Measurements from ENCODE around the gene DNAJA3.

Gene DNAJA3

GRCh38 chr16:4428500-4428899 lies 2.8 kb downstream of the DNAJA3 start:
- no peak overlapping the region for H2BK12ac ChIP-seq (ENCODE audit: low read length)
- peaks cover 0 to 3% of the 10 kb centered on the region in 2 experiments for H3K4me1 ChIP-seq (ENCODE audit: control insufficient read depth in 1 of 2, insufficient read depth in 2 of 2, low read length in 2 of 2)
- no peak overlapping the region for H2AK5ac ChIP-seq (ENCODE audit: low read length)
- peaks cover 6 to 9% of the 10 kb centered on the region in 2 experiments for H3K36me3 ChIP-seq (ENCODE audit: control insufficient read depth in 1 of 2, insufficient read depth in 2 of 2, low read length in 2 of 2)
- no peak overlapping the region for H3K4me3 ChIP-seq (ENCODE audit: low read depth, low read length)
- no peak overlapping the region for H3K23ac ChIP-seq (ENCODE audit: low read length)
- no peak for DNase-seq
- no peak overlapping the region for H3K18ac ChIP-seq (ENCODE audit: low read length)
- H4K91ac ChIP-seq (ENCODE audit: low read depth, low read length) = no peak overlapping the region
- no peak overlapping the region for H3K4me2 ChIP-seq (ENCODE audit: low read length)
- peaks cover 11% of the 10 kb centered on the region for H3K79me1 ChIP-seq (ENCODE audit: low read length)
- no peak overlapping the region for H3K4ac ChIP-seq (ENCODE audit: low read depth, low read length)
- peaks cover 7% of the 10 kb centered on the region for H3K79me2 ChIP-seq (ENCODE audit: control insufficient read depth, insufficient read depth, low read length, poor library complexity)
- no CpG with 5 or more reads among the region's 7 CpGs for WGBS (ENCODE audit: extremely low coverage, insufficient coverage, insufficient read length)
- H3K14ac ChIP-seq (ENCODE audit: low read length) = no peak overlapping the region
- no peaks in the 10 kb centered on the region for H3K9me3 ChIP-seq (ENCODE audit: insufficient read depth, low read depth, low read length)
- H4K8ac ChIP-seq (ENCODE audit: low read depth, low read length) = no peak overlapping the region
- H3K9ac ChIP-seq (ENCODE audit: low read length) = no peak overlapping the region
- H2AFZ ChIP-seq (ENCODE audit: insufficient read depth, low read length, poor library complexity) = no peak overlapping the region
- H3K27me3 ChIP-seq (ENCODE audit: insufficient read depth, low read length) = no peaks in the 10 kb centered on the region
- no peak overlapping the region for H3K27ac ChIP-seq (ENCODE audit: low read depth, low read length)
- no peak overlapping the region for H4K12ac ChIP-seq (ENCODE audit: low read depth, low read length)
- H2BK5ac ChIP-seq (ENCODE audit: low read depth, low read length, poor library complexity) = no peak overlapping the region
- H2BK120ac ChIP-seq (ENCODE audit: insufficient read depth, low read length, poor library complexity) = no peak overlapping the region

GRCh38 chr16:4431023-4431422 lies 5.4 kb downstream of the DNAJA3 start:
- no peak overlapping the region for H3K9ac ChIP-seq (ENCODE audit: low read length)
- H3K4me3 ChIP-seq (ENCODE audit: low read depth, low read length) = no peak overlapping the region
- H3K4me1 ChIP-seq (ENCODE audit: control insufficient read depth in 1 of 2, insufficient read depth in 2 of 2, low read length in 2 of 2) = peaks cover 0 to 3% of the 10 kb centered on the region in 2 experiments
- no peak overlapping the region for H4K91ac ChIP-seq (ENCODE audit: low read depth, low read length)
- H3K23ac ChIP-seq (ENCODE audit: low read length) = no peak overlapping the region
- no peak overlapping the region for H3K4ac ChIP-seq (ENCODE audit: low read depth, low read length)
- H2BK120ac ChIP-seq (ENCODE audit: insufficient read depth, low read length, poor library complexity) = no peak overlapping the region
- H4K12ac ChIP-seq (ENCODE audit: low read depth, low read length) = no peak overlapping the region
- no peak overlapping the region for H3K4me2 ChIP-seq (ENCODE audit: low read length)
- DNase-seq = no peak
- H3K27ac ChIP-seq (ENCODE audit: low read depth, low read length) = no peak overlapping the region
- H3K14ac ChIP-seq (ENCODE audit: low read length) = no peak overlapping the region
- peaks cover 11 to 21% of the 10 kb centered on the region in 2 experiments for H3K36me3 ChIP-seq (ENCODE audit: control insufficient read depth in 1 of 2, insufficient read depth in 2 of 2, low read length in 2 of 2)
- no peaks in the 10 kb centered on the region for H3K27me3 ChIP-seq (ENCODE audit: insufficient read depth, low read length)
- no peaks in the 10 kb centered on the region for H3K9me3 ChIP-seq (ENCODE audit: insufficient read depth, low read depth, low read length)
- no peak overlapping the region for H4K8ac ChIP-seq (ENCODE audit: low read depth, low read length)
- H3K79me1 ChIP-seq (ENCODE audit: low read length) = peaks cover under 1% of the 10 kb centered on the region
- WGBS (ENCODE audit: extremely low coverage, insufficient coverage, insufficient read length) = no CpG with 5 or more reads among the region's 9 CpGs
- H2BK12ac ChIP-seq (ENCODE audit: low read length) = no peak overlapping the region
- no peak overlapping the region for H2AK5ac ChIP-seq (ENCODE audit: low read length)
- H2AFZ ChIP-seq (ENCODE audit: insufficient read depth, low read length, poor library complexity) = no peak overlapping the region
- H2BK5ac ChIP-seq (ENCODE audit: low read depth, low read length, poor library complexity) = no peak overlapping the region
- peaks cover 2% of the 10 kb centered on the region for H3K79me2 ChIP-seq (ENCODE audit: control insufficient read depth, insufficient read depth, low read length, poor library complexity)
- no peak overlapping the region for H3K18ac ChIP-seq (ENCODE audit: low read length)

GRCh38 chr16:4433228-4433627 lies 7.6 kb downstream of the DNAJA3 start:
- no peak overlapping the region for H3K18ac ChIP-seq (ENCODE audit: low read length)
- H3K4ac ChIP-seq (ENCODE audit: low read depth, low read length) = no peak overlapping the region
- H2BK5ac ChIP-seq (ENCODE audit: low read depth, low read length, poor library complexity) = no peak overlapping the region
- H4K12ac ChIP-seq (ENCODE audit: low read depth, low read length) = no peak overlapping the region
- H3K27me3 ChIP-seq (ENCODE audit: insufficient read depth, low read length) = no peaks in the 10 kb centered on the region
- H3K36me3 ChIP-seq (ENCODE audit: control insufficient read depth in 1 of 2, insufficient read depth in 2 of 2, low read length in 2 of 2) = peaks cover 24 to 32% of the 10 kb centered on the region in 2 experiments
- no peak overlapping the region for H2BK120ac ChIP-seq (ENCODE audit: insufficient read depth, low read length, poor library complexity)
- H2AFZ ChIP-seq (ENCODE audit: insufficient read depth, low read length, poor library complexity) = no peak overlapping the region
- no peaks in the 10 kb centered on the region for H3K79me1 ChIP-seq (ENCODE audit: low read length)
- no peak overlapping the region for H2AK5ac ChIP-seq (ENCODE audit: low read length)
- H4K91ac ChIP-seq (ENCODE audit: low read depth, low read length) = no peak overlapping the region
- H3K9ac ChIP-seq (ENCODE audit: low read length) = no peak overlapping the region
- no peak overlapping the region for H3K14ac ChIP-seq (ENCODE audit: low read length)
- DNase-seq = no peak
- no peaks in the 10 kb centered on the region for H3K9me3 ChIP-seq (ENCODE audit: insufficient read depth, low read depth, low read length)
- no peak overlapping the region for H4K8ac ChIP-seq (ENCODE audit: low read depth, low read length)
- no peak overlapping the region for H3K27ac ChIP-seq (ENCODE audit: low read depth, low read length)
- no CpG with 5 or more reads among the region's 4 CpGs for WGBS (ENCODE audit: extremely low coverage, insufficient coverage, insufficient read length)
- no peak overlapping the region for H2BK12ac ChIP-seq (ENCODE audit: low read length)
- H3K79me2 ChIP-seq (ENCODE audit: control insufficient read depth, insufficient read depth, low read length, poor library complexity) = no peaks in the 10 kb centered on the region
- no peaks in the 10 kb centered on the region for H3K4me1 ChIP-seq (ENCODE audit: control insufficient read depth in 1 of 2, insufficient read depth in 2 of 2, low read length in 2 of 2)
- no peak overlapping the region for H3K4me2 ChIP-seq (ENCODE audit: low read length)
- no peak overlapping the region for H3K4me3 ChIP-seq (ENCODE audit: low read depth, low read length)
- H3K23ac ChIP-seq (ENCODE audit: low read length) = no peak overlapping the region

- H4K91ac ChIP-seq (ENCODE audit: low read depth, low read length) = no peak overlapping the region
- no peaks in the 10 kb centered on the region for H3K27me3 ChIP-seq (ENCODE audit: insufficient read depth, low read length)
- peaks cover 25 to 33% of the 10 kb centered on the region in 2 experiments for H3K36me3 ChIP-seq (ENCODE audit: control insufficient read depth in 1 of 2, insufficient read depth in 2 of 2, low read length in 2 of 2)
- no peak overlapping the region for H2AFZ ChIP-seq (ENCODE audit: insufficient read depth, low read length, poor library complexity)
- H3K4me1 ChIP-seq (ENCODE audit: control insufficient read depth in 1 of 2, insufficient read depth in 2 of 2, low read length in 2 of 2) = no peaks in the 10 kb centered on the region
- H2AK5ac ChIP-seq (ENCODE audit: low read length) = no peak overlapping the region
- H3K23ac ChIP-seq (ENCODE audit: low read length) = no peak overlapping the region
- peak overlapping the region; percentile 47 for H4K12ac ChIP-seq (ENCODE audit: low read depth, low read length)
- H3K4ac ChIP-seq (ENCODE audit: low read depth, low read length) = no peak overlapping the region
- no peak overlapping the region for H3K4me2 ChIP-seq (ENCODE audit: low read length)
- H3K27ac ChIP-seq (ENCODE audit: low read depth, low read length) = no peak overlapping the region
- WGBS (ENCODE audit: extremely low coverage, insufficient coverage, insufficient read length) = no CpG with 5 or more reads among the region's 12 CpGs
- no peaks in the 10 kb centered on the region for H3K9me3 ChIP-seq (ENCODE audit: insufficient read depth, low read depth, low read length)
- H3K4me3 ChIP-seq (ENCODE audit: low read depth, low read length) = no peak overlapping the region
- no peaks in the 10 kb centered on the region for H3K79me2 ChIP-seq (ENCODE audit: control insufficient read depth, insufficient read depth, low read length, poor library complexity)
- no peak overlapping the region for H3K18ac ChIP-seq (ENCODE audit: low read length)
- H3K14ac ChIP-seq (ENCODE audit: low read length) = no peak overlapping the region
- no peak overlapping the region for H2BK120ac ChIP-seq (ENCODE audit: insufficient read depth, low read length, poor library complexity)
- no peaks in the 10 kb centered on the region for H3K79me1 ChIP-seq (ENCODE audit: low read length)
- H4K8ac ChIP-seq (ENCODE audit: low read depth, low read length) = no peak overlapping the region
- no peak overlapping the region for H3K9ac ChIP-seq (ENCODE audit: low read length)
- no peak for DNase-seq
- H2BK5ac ChIP-seq (ENCODE audit: low read depth, low read length, poor library complexity) = no peak overlapping the region
- H2BK12ac ChIP-seq (ENCODE audit: low read length) = no peak overlapping the region
Observed at GRCh38 chr16:4433914-4434787, 8.5 kb downstream of the DNAJA3 start.

Data from trophoblast cell (in vitro differentiated cells and primary cell).